Measurements from ENCODE around the gene TMEM232.

The TMEM232 gene

GRCh38 chr5:110517396-110517795, 209.1 kb downstream of the TMEM232 start:
- DNase-seq (ENCODE audit: low read depth in 2 of 2), result no peak

GRCh38 chr5:110514030-110514429, 212.4 kb downstream of the TMEM232 start:
- no peak for DNase-seq (ENCODE audit: low read depth in 2 of 2)

- no peak for DNase-seq (ENCODE audit: low read depth in 2 of 2)
Observed at GRCh38 chr5:110512266-110512665, 214.2 kb downstream of the TMEM232 start.

GRCh38 chr5:110510146-110510545, 216.3 kb downstream of the TMEM232 start:
- DNase-seq (ENCODE audit: low read depth in 2 of 2), result no peak

- DNase-seq (ENCODE audit: low read depth in 2 of 2), result no peak
Observed at GRCh38 chr5:110507972-110508371, 218.5 kb downstream of the TMEM232 start.

- no peak for DNase-seq (ENCODE audit: low read depth in 2 of 2)
Observed at GRCh38 chr5:110506378-110506777, 220.1 kb downstream of the TMEM232 start.

GRCh38 chr5:110496276-110496675, 230.2 kb downstream of the TMEM232 start:
- DNase-seq (ENCODE audit: low read depth in 2 of 2), result no peak

GRCh38 chr5:110492446-110492845, 234.0 kb downstream of the TMEM232 start:
- DNase-seq (ENCODE audit: low read depth in 2 of 2), result no peak

- no peak for DNase-seq (ENCODE audit: low read depth in 2 of 2)
Observed at GRCh38 chr5:110478895-110479294, 247.6 kb downstream of the TMEM232 start.

- DNase-seq (ENCODE audit: low read depth in 2 of 2), result no peak
Observed at GRCh38 chr5:110477911-110478310, 248.6 kb downstream of the TMEM232 start.

- no peak for DNase-seq (ENCODE audit: low read depth in 2 of 2)
Observed at GRCh38 chr5:110476164-110476563, 250.3 kb downstream of the TMEM232 start.

- DNase-seq (ENCODE audit: low read depth in 2 of 2), result no peak
Observed at GRCh38 chr5:110475529-110475928, 250.9 kb downstream of the TMEM232 start.

GRCh38 chr5:110469486-110469885, 257.0 kb downstream of the TMEM232 start:
- DNase-seq (ENCODE audit: low read depth in 2 of 2), result no peak

GRCh38 chr5:110463106-110463505, 263.4 kb downstream of the TMEM232 start:
- DNase-seq (ENCODE audit: low read depth in 2 of 2), result no peak

- no peak for DNase-seq (ENCODE audit: low read depth in 2 of 2)
Observed at GRCh38 chr5:110460837-110461236, 265.6 kb downstream of the TMEM232 start.

- DNase-seq (ENCODE audit: low read depth in 2 of 2), result no peak
Observed at GRCh38 chr5:110458313-110458712, 268.2 kb downstream of the TMEM232 start.

- no peak for DNase-seq (ENCODE audit: low read depth in 2 of 2)
Observed at GRCh38 chr5:110442856-110443255, 283.6 kb downstream of the TMEM232 start.

- no peak for DNase-seq (ENCODE audit: low read depth in 2 of 2)
Observed at GRCh38 chr5:110441035-110441434, 285.4 kb downstream of the TMEM232 start.

- DNase-seq (ENCODE audit: low read depth in 2 of 2), result no peak
Observed at GRCh38 chr5:110440058-110440457, 286.4 kb downstream of the TMEM232 start.

- no peak for DNase-seq (ENCODE audit: low read depth in 2 of 2)
Observed at GRCh38 chr5:110439296-110439695, 287.2 kb downstream of the TMEM232 start.

GRCh38 chr5:110435207-110435606, 291.3 kb downstream of the TMEM232 start:
- DNase-seq (ENCODE audit: low read depth in 2 of 2), result no peak

GRCh38 chr5:110431603-110432002, 294.9 kb downstream of the TMEM232 start:
- no peak for DNase-seq (ENCODE audit: low read depth in 2 of 2)

- DNase-seq (ENCODE audit: low read depth in 2 of 2), result no peak
Observed at GRCh38 chr5:110414360-110414759, 312.1 kb downstream of the TMEM232 start.

GRCh38 chr5:110413856-110414255, 312.6 kb downstream of the TMEM232 start:
- DNase-seq (ENCODE audit: low read depth in 2 of 2), result no peak

- DNase-seq (ENCODE audit: low read depth in 2 of 2), result no peak
Observed at GRCh38 chr5:110409571-110409970, 316.9 kb downstream of the TMEM232 start.

Data from activated CD8-positive, alpha-beta memory T cell treated with anti-CD3 and anti-CD28 coated beads for 4 hours (primary cell).